ENCODE data around the gene PPP1R7.
A peak's percentile ranks its signal among the peaks of the same experiment; 100 is the strongest.

Gene PPP1R7

GRCh38 chr2:241213041-241213440 lies 62.8 kb downstream of the PPP1R7 start:
- Histone ChIP-seq H3K9ac (no peak overlapping the region), H3K4me1 (peaks cover 0 to 16% (median 8%) of the 10 kb centered on the region in 10 experiments; a peak in 8 of 20 replicates), H4K20me1 (peaks cover 0 to 69% (median 0%) of the 10 kb centered on the region in 11 experiments; a peak in 8 of 22 replicates), H3K9me3 (replicated peaks in 1 of 11) (no peaks in the 10 kb centered on the region), H3K27ac (no peak overlapping the region), H3K4me2 (no peak overlapping the region), H3K27me3 (peaks cover 0 to 6% (median 0%) of the 10 kb centered on the region in 11 experiments; a peak in 1 of 22 replicates), H3K4me3 (no peak overlapping the region), H3K36me3 (no peaks in the 10 kb centered on the region)
- TF ChIP-seq Cebpa-rat (IDR thresholded peaks at IDR 0.05), result no peak

GRCh38 chr2:241213567-241213966 lies 63.3 kb downstream of the PPP1R7 start:
- no peak for TF ChIP-seq Cebpa-rat (IDR thresholded peaks at IDR 0.05)
- Histone ChIP-seq H3K4me2 (no peak overlapping the region), H4K20me1 (peaks cover 0 to 69% (median 0%) of the 10 kb centered on the region in 11 experiments; a peak in 8 of 22 replicates), H3K4me1 (peaks cover 0 to 17% (median 8%) of the 10 kb centered on the region in 10 experiments; a peak in 9 of 20 replicates), H3K4me3 (no peak overlapping the region), H3K9ac (no peak overlapping the region), H3K27ac (no peak overlapping the region), H3K27me3 (peaks cover 0 to 6% (median 0%) of the 10 kb centered on the region in 11 experiments; a peak in 1 of 22 replicates), H3K9me3 (replicated peaks in 1 of 11) (no peaks in the 10 kb centered on the region), H3K36me3 (no peaks in the 10 kb centered on the region)

GRCh38 chr2:241214209-241214608 lies 63.9 kb downstream of the PPP1R7 start:
- Histone ChIP-seq H3K27ac (no peak overlapping the region), H3K9me3 (replicated peaks in 1 of 11) (no peaks in the 10 kb centered on the region), H4K20me1 (peaks cover 0 to 68% (median 0%) of the 10 kb centered on the region in 11 experiments; a peak in 8 of 22 replicates), H3K9ac (no peak overlapping the region), H3K4me1 (peaks cover 4 to 23% (median 13%) of the 10 kb centered on the region in 10 experiments), H3K27me3 (peaks cover 0 to 6% (median 0%) of the 10 kb centered on the region in 11 experiments; a peak in 1 of 22 replicates), H3K4me3 (no peak overlapping the region), H3K4me2 (no peak overlapping the region), H3K36me3 (no peaks in the 10 kb centered on the region)
- no peak for TF ChIP-seq Cebpa-rat (IDR thresholded peaks at IDR 0.05)

- Histone ChIP-seq H3K4me1 (peaks cover 9 to 29% (median 19%) of the 10 kb centered on the region in 10 experiments), H3K4me3 (no peak overlapping the region), H3K36me3 (no peaks in the 10 kb centered on the region), H3K4me2 (no peak overlapping the region), H3K9me3 (replicated peaks in 1 of 11) (no peaks in the 10 kb centered on the region), H4K20me1 (peaks cover 0 to 63% (median 0%) of the 10 kb centered on the region in 11 experiments; a peak in 8 of 22 replicates), H3K27me3 (peaks cover 0 to 6% (median 0%) of the 10 kb centered on the region in 11 experiments; a peak in 1 of 22 replicates), H3K27ac (no peak overlapping the region), H3K9ac (no peak overlapping the region)
- TF ChIP-seq Cebpa-rat (IDR thresholded peaks at IDR 0.05), result no peak
Observed at GRCh38 chr2:241214766-241215165, 64.5 kb downstream of the PPP1R7 start.

- Histone ChIP-seq H3K36me3 (no peaks in the 10 kb centered on the region), H3K4me2 (no peak overlapping the region), H4K20me1 (peaks cover 0 to 56% (median 0%) of the 10 kb centered on the region in 11 experiments; a peak in 7 of 22 replicates), H3K27me3 (peaks cover 0 to 6% (median 0%) of the 10 kb centered on the region in 11 experiments; a peak in 1 of 22 replicates), H3K27ac (no peak overlapping the region), H3K4me3 (no peak overlapping the region), H3K9me3 (replicated peaks in 1 of 11) (no peaks in the 10 kb centered on the region), H3K4me1 (peaks cover 12 to 32% (median 23%) of the 10 kb centered on the region in 10 experiments), H3K9ac (no peak overlapping the region)
- no peak for TF ChIP-seq Cebpa-rat (IDR thresholded peaks at IDR 0.05)
Observed at GRCh38 chr2:241215421-241215820, 65.2 kb downstream of the PPP1R7 start.

GRCh38 chr2:241216211-241216761 lies 66.0 kb downstream of the PPP1R7 start:
- H3K4me1 ChIP-seq, result peaks cover 12 to 25% (median 18%) of the 10 kb centered on the region in 10 experiments
- H3K27me3 ChIP-seq, result peaks cover 0 to 6% (median 0%) of the 10 kb centered on the region in 11 experiments; a peak in 1 of 22 replicates

GRCh38 chr2:241217320-241218031 lies 67.2 kb downstream of the PPP1R7 start:
- Histone ChIP-seq H3K27ac (peak overlapping the region in 6 of 11 experiments; percentile 18 to 45 (median 28); a peak in 7 of 22 replicates), H3K4me1 (peaks cover 12 to 22% (median 15%) of the 10 kb centered on the region in 10 experiments), H3K36me3 (no peaks in the 10 kb centered on the region), H3K9ac (peak overlapping the region in 8 of 11 experiments; percentile 27 to 66 (median 48); a peak in 10 of 22 replicates), H3K27me3 (peaks cover 0 to 6% (median 0%) of the 10 kb centered on the region in 11 experiments; a peak in 1 of 22 replicates), H3K4me3 (peak overlapping the region; percentile 33 to 65 (median 51); a peak in 18 of 20 replicates), H3K4me2 (peak overlapping the region; percentile 59 to 85 (median 75)), H3K9me3 (replicated peaks in 1 of 11) (no peaks in the 10 kb centered on the region), H4K20me1 (peaks cover 0 to 43% (median 0%) of the 10 kb centered on the region in 11 experiments; a peak in 5 of 22 replicates)
- no peak for TF ChIP-seq Cebpa-rat (IDR thresholded peaks at IDR 0.05)

More at GRCh38 chr2:241216211-241216761, 66.0 kb downstream of the PPP1R7 start:
- no peak for TF ChIP-seq Cebpa-rat (IDR thresholded peaks at IDR 0.05)
- peaks cover 0 to 52% (median 0%) of the 10 kb centered on the region in 11 experiments; a peak in 6 of 22 replicates for H4K20me1 ChIP-seq
- no peaks in the 10 kb centered on the region for H3K36me3 ChIP-seq
- H3K9ac ChIP-seq, result no peak overlapping the region
- H3K4me3 ChIP-seq, result no peak overlapping the region
- H3K9me3 ChIP-seq (replicated peaks in 1 of 11), result no peaks in the 10 kb centered on the region
- no peak overlapping the region for H3K27ac ChIP-seq
- H3K4me2 ChIP-seq, result no peak overlapping the region

GRCh38 chr2:241218131-241219029 lies 68.1 kb downstream of the PPP1R7 start:
- Histone ChIP-seq H4K20me1 (peaks cover 0 to 46% (median under 1%) of the 10 kb centered on the region in 11 experiments; a peak in 8 of 22 replicates), H3K27me3 (peaks cover 0 to 6% (median 0%) of the 10 kb centered on the region in 11 experiments; a peak in 1 of 22 replicates), H3K4me2 (peak overlapping the region; percentile 85 to 99 (median 96)), H3K27ac (peak overlapping the region in 4 of 11 experiments; percentile 21 to 49 (median 38); a peak in 3 of 22 replicates), H3K9ac (peak overlapping the region; percentile 30 to 80 (median 70); a peak in 21 of 22 replicates), H3K36me3 (no peaks in the 10 kb centered on the region; a peak in 1 of 22 replicates), H3K4me3 (peak overlapping the region; percentile 57 to 74 (median 64)), H3K4me1 (peaks cover 15 to 27% (median 20%) of the 10 kb centered on the region in 10 experiments), H3K9me3 (replicated peaks in 1 of 11) (no peaks in the 10 kb centered on the region)
- TF ChIP-seq Cebpa-rat (IDR thresholded peaks at IDR 0.05), result no peak
